GM19025 (cell line): ENCODE data around the gene TLR8.
"Not testable (repeated sequence)": the region's sequence is repeated elsewhere in the genome, so short reads cannot be mapped to it uniquely, and the experiment has no call there.

Experiments
- ATAC-seq: cut with Tn5 transposase; IDR thresholded peaks from one replicate; pipeline ENCODE4 v1.9.1; 2021; ENCODE audit warnings: mild to moderate bottlenecking, low read depth, moderate library complexity; ENCODE audit not compliant: unreplicated experiment

Gene TLR8

DNA sequence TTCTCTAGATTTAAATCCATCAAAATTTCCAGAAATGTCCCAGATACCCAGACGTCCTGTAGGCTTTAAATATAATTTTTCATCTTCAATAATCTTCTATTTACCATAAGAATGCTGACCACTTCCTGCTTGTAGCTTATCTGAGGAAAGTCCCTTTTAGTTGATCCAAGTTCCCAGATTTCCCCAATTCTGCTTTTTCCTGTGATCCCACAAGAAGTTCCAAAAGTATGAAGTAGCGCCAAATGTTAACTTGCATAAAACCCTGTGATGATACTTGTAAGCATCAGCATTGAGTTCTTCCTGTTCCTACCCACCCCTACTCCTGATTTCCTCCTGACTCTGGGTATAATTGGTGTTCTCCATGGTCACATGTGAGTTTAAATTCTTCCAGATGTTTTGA, 10.6 kb upstream of the TLR8 start:
- no peak for ATAC-seq

DNA sequence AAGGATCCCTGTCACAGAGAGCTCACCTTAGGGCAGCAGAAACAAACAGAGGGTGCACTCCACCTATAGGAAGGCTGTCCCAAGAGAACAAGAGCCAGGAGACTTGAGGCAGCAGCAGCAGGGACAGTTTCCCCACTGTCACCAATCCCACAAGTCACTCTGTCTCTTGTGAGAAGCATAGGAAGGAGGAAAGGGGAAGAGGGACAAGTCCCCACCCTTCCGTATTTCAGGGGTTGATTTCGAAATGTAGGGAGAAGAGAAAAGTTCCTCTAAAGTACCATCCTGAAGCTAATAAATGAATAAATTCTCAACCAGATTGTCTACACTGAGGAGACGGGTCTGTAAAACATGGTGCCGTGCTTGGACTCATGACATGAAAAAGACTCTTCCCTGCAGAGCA, 9.5 kb upstream of the TLR8 start:
- no peak for ATAC-seq

DNA sequence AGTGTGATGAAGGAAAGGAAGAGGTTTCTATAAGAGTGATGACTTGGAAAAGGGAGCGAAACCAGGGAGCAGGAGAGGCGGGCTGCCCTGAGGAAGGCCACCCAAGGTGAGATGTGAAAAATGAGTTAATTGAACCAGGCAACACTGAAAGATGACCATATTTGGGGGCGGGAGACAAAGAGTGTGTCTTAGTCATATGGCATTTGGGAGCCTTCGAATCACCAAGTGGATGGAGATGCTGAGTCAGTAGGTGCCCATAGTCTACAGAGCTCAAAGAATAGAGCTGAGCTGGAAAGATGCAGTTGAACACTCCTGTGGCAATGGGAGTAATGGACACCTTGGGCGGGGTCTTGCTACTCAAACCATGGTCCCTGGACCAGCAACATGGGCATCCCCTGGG, 8.3 kb upstream of the TLR8 start:
- no peak for ATAC-seq

DNA sequence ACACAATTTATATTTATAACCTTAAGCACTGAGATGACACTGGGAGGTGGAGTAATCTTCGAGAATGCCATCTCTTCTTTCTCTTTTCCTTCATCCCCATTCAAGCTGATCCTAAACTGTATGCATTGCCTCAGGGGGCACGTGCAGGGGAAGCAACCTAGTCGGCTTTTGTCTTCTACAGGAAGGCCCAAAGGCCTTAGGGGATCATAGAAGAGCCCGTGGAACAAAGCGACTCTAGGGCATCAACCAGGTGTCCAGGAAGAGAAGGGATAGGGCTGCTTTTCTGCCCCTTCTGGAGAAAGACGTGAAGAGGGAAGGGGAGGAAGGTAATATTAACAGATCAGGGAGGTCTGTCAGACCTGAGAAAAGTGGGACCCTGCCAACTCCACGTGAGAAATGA, 6.9 kb upstream of the TLR8 start:
- no peak for ATAC-seq

DNA sequence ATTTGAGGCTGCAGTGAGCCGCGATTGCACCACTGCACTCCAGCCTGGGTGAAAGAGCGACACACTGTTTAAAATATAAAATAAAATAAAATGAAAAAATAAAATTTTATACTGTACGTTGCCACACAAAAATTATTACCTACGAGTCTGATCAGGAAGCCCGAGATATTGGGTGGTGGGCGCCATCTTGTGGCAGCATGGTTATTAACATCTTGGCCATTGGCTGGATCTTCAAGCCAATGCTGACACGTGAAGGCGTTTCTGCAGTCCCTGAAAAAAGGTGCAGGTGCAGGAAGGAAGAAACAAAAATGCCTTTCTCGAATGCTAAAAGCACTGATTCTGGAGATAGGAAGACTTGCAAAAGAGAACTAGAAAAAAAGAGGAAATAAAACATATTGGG, 4.9 kb upstream of the TLR8 start:
- ATAC-seq, result no peak

- no peak for ATAC-seq
Observed at GRCh38 chrX:12903646-12904045, 2.8 kb upstream of the TLR8 start.

DNA sequence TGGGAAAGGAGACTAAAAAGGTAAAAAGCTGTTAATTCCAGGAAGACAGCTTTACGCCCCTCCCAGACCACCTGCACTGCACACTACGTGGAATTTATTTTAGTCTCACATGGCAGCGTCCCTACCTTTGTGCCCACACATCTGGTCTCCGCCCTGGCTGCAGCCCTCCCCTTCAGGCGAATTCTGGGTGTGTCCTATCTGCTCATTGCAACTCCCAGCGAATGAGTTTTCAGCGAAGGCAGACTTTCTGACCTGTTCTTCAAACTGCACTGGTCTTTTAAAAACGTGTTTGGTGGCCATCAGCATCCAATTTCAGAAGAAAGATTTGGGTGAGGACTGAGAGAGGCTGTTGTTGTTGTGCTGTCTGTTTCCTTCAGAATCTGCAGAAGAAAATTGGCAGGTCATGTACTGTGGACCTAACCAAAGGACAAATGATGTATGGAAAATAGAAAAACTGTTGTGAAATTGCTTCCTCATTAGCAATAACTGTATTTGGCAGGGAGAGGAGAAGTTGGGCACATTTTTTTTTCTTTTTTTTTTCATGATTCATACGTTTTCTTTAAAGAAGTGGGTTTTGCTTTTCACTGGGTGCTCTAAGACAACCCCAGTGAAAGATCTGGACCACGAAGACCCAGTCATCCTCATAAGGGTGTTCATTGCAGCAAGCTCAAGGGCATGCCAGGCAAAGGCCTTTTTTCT, 4.2 kb downstream of the TLR8 start:
- no peak for ATAC-seq

DNA sequence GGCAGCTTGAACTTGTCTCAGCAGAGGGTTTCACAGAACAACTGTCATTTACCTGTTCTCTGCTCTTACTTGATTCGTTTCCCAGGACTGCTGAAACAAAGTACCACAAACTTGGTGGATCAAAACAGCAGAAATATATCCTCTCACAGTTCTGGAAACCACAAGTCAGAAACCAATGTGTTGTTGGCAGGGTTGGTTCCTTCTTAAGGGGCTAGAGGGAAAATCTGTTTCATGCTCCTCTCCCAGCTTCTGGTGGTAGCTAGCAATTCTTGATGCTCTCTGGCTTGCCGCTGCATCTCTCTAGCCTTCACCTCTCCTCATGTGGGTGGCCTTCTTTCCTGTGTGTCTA, 4.7 kb downstream of the TLR8 start:
- no peak for ATAC-seq

GRCh38 chrX:12912791-12913482, 6.5 kb downstream of the TLR8 start:
- no peak for ATAC-seq

- no peak for ATAC-seq
Observed at GRCh38 chrX:12917753-12918152, 11.3 kb downstream of the TLR8 start.

GRCh38 chrX:12919051-12919450, 12.6 kb downstream of the TLR8 start:
- ATAC-seq, result no peak

DNA sequence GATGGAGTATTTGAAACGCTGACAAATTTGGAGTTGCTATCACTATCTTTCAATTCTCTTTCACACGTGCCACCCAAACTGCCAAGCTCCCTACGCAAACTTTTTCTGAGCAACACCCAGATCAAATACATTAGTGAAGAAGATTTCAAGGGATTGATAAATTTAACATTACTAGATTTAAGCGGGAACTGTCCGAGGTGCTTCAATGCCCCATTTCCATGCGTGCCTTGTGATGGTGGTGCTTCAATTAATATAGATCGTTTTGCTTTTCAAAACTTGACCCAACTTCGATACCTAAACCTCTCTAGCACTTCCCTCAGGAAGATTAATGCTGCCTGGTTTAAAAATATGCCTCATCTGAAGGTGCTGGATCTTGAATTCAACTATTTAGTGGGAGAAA, 13.2 kb downstream of the TLR8 start:
- no peak for ATAC-seq

DNA sequence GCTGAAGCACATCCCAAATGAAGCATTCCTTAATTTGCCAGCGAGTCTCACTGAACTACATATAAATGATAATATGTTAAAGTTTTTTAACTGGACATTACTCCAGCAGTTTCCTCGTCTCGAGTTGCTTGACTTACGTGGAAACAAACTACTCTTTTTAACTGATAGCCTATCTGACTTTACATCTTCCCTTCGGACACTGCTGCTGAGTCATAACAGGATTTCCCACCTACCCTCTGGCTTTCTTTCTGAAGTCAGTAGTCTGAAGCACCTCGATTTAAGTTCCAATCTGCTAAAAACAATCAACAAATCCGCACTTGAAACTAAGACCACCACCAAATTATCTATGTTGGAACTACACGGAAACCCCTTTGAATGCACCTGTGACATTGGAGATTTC, 14.6 kb downstream of the TLR8 start:
- no peak for ATAC-seq

DNA sequence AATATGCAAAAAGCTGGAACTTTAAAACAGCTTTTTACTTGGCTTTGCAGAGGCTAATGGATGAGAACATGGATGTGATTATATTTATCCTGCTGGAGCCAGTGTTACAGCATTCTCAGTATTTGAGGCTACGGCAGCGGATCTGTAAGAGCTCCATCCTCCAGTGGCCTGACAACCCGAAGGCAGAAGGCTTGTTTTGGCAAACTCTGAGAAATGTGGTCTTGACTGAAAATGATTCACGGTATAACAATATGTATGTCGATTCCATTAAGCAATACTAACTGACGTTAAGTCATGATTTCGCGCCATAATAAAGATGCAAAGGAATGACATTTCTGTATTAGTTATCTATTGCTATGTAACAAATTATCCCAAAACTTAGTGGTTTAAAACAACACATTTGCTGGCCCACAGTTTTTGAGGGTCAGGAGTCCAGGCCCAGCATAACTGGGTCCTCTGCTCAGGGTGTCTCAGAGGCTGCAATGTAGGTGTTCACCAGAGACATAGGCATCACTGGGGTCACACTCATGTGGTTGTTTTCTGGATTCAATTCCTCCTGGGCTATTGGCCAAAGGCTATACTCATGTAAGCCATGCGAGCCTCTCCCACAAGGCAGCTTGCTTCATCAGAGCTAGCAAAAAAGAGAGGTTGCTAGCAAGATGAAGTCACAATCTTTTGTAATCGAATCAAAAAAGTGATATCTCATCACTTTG, 15.6 kb downstream of the TLR8 start:
- ATAC-seq, result no peak

DNA sequence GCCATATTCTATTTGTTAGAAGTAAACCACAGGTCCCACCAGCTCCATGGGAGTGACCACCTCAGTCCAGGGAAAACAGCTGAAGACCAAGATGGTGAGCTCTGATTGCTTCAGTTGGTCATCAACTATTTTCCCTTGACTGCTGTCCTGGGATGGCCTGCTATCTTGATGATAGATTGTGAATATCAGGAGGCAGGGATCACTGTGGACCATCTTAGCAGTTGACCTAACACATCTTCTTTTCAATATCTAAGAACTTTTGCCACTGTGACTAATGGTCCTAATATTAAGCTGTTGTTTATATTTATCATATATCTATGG, 16.1 kb downstream of the TLR8 start:
- no peak for ATAC-seq

- no peak for ATAC-seq
Observed at GRCh38 chrX:12929701-12930100, 23.3 kb downstream of the TLR8 start.

DNA sequence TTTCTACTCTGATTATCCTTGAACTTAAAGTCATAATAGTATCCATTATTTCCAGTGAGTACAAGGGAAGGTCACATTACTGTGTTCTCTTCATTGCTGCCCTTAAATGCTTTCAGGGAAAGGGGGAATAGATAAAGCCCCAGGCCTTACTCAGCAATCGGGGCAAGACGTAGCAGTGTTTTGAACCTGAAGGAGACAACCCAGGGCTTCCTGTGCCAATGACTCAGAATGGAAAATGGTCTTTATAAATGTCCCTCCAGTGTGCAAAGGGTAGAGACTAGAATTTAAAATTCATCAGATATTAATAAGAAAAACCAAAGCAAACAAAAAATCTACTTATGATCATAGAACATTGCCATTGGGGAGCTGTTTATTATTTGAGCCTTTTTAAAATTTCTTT, 23.7 kb downstream of the TLR8 start:
- ATAC-seq, result no peak

- no peak for ATAC-seq
Observed at GRCh38 chrX:12932244-12932643, 25.8 kb downstream of the TLR8 start.

DNA sequence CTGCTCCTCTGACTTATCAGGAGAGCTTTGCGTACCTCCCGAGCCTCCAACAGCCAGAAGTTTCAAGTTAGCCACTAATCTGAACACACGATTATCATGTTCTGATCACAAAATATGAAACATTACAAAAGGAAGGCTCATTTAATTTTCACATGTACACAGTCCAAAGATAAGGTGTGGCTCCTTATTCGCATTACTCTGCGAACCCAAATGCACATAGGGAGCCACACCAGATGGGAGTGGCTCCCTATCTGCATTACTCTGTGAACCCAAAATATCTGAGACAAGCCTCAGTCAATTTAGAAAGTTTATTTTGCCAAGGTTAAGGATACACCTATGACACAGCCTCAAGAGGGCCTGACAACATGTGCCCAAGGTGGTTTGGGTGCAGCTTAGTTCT, 28.4 kb downstream of the TLR8 start:
- ATAC-seq, result no peak

DNA sequence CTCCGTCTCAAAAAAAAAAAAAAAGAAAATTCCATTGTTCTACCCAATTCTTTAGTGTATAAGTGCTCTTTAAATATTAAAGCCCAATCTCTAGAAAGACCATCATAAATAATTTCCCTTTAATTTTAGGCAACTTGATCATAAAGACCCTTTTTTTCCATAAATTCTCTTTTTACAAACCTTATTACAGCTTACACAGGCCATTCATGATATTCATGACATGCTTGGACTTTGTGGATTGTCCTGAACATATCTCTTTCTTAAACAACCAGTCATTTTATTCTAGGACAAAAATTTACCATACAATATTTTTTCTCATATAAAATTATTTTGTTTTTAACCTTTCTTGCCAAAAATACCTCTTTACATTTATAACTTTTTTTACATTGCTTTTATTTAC, 30.5 kb downstream of the TLR8 start:
- ATAC-seq, result no peak

DNA sequence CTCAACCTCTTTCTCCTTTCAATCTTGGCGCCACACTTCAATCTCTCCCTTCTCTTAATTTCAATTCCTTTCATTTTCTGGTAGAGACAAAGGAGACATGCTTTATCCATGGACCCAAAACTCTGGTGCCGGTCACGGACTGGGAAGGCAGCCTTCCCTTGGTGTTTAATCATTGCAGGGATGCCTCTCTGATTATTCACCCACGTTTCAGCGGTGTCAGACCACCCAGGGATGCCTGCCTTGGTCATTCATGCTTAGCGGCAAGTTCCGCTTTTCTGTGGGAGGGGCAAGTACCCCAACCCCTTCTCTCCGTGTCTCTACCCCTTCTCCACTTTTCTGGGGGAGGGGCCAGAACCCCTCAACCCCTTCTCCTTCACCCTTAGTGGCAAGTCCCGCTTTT, 34.1 kb downstream of the TLR8 start:
- ATAC-seq, result not testable (repeated sequence)

GRCh38 chrX:12943592-12943991, 37.2 kb downstream of the TLR8 start:
- ATAC-seq, result not testable (repeated sequence)
